ENCODE results near the gene CROT.
"Not testable (repeated sequence)": the region's sequence is repeated elsewhere in the genome, so short reads cannot be mapped to it uniquely, and the experiment has no call there.

- not testable (repeated sequence) for TF ChIP-seq EZH2 (IDR thresholded peaks at IDR 0.05); POLR2AphosphoS5 (IDR thresholded peaks at IDR 0.05; ENCODE audit: borderline replicate concordance, low read depth, low read length); FOXP2 (optimal IDR thresholded peaks at IDR 0.05; ENCODE audit: control extremely low read depth, extremely low read length, insufficient read depth)
Observed at GRCh38 chr7:87319154-87319581, 26.3 kb upstream of the CROT start.
